DMS114 treated with DMSO at 0.1 percent for 48 hours (cell line): Measurements from ENCODE around the gene RAB20.
"Not testable (repeated sequence)": the region's sequence is repeated elsewhere in the genome, so short reads cannot be mapped to it uniquely, and the experiment has no call there.

Experiments used
- DNase-seq: peaks from one replicate; lab custom pipeline; 2025; ENCODE audit not compliant: unreplicated experiment; lab: John Stamatoyannopoulos, UW

The RAB20 gene

GRCh38 chr13:110492679-110493593 is 68.6 kb downstream of the RAB20 start:
- DNase-seq, result no peak

GRCh38 chr13:110491869-110492678 is 69.4 kb downstream of the RAB20 start:
- no peak for DNase-seq

GRCh38 chr13:110490009-110490770 is 71.3 kb downstream of the RAB20 start:
- DNase-seq, result no peak

- DNase-seq, result not testable (repeated sequence)
These were observed 74.6 kb downstream of the RAB20 start for GRCh38 chr13:110486880-110487279.

GRCh38 chr13:110486061-110486715 is 75.3 kb downstream of the RAB20 start:
- DNase-seq, result no peak

- no peak for DNase-seq
These were observed 75.9 kb downstream of the RAB20 start for GRCh38 chr13:110485604-110486003.

GRCh38 chr13:110484290-110485048 is 77.1 kb downstream of the RAB20 start:
- no peak for DNase-seq

GRCh38 chr13:110483386-110483968 is 78.0 kb downstream of the RAB20 start:
- DNase-seq, result no peak

- DNase-seq, result no peak
These were observed 81.4 kb downstream of the RAB20 start for GRCh38 chr13:110480161-110480560.

GRCh38 chr13:110479648-110480047 is 81.9 kb downstream of the RAB20 start:
- DNase-seq, result no peak

- DNase-seq, result no peak
These were observed 82.3 kb downstream of the RAB20 start for GRCh38 chr13:110479215-110479545.

- DNase-seq, result no peak
These were observed 82.9 kb downstream of the RAB20 start for GRCh38 chr13:110478405-110479214.

- no peak for DNase-seq
These were observed 83.7 kb downstream of the RAB20 start for GRCh38 chr13:110477706-110478245.

- no peak for DNase-seq
These were observed 85.3 kb downstream of the RAB20 start for GRCh38 chr13:110476220-110476617.

- DNase-seq, result no peak
These were observed 85.8 kb downstream of the RAB20 start for GRCh38 chr13:110475550-110476219.

- DNase-seq, result no peak
These were observed 86.4 kb downstream of the RAB20 start for GRCh38 chr13:110475117-110475516.

GRCh38 chr13:110474713-110475112 is 86.8 kb downstream of the RAB20 start:
- DNase-seq, result no peak
